Bronchial epithelial cell (primary cell): ENCODE results near the gene PPIL1. TPM values are rescaled to one million over a fixed set of nuclear protein-coding genes. Genes with fewer than 3 reads are reported as not detected.
A peak's percentile ranks its signal among the peaks of the same experiment; 100 is the strongest.

ENCODE experiments used
- DNase-seq: peaks from one replicate; pipeline ENCODE4 v3.0.0-alpha.2; 2010; ENCODE audit warnings: low read depth
- FAIRE-seq: peaks from 2 replicates; lab custom pipeline; 2011; peaks lifted over from hg19 to GRCh38; lab: Jason Lieb, UNC
- H3K27me3 ChIP-seq: 2 replicates; pipeline ENCODE4 v1.5.1; 2011; ENCODE audit warnings: low read length; ENCODE audit not compliant: control insufficient read depth, insufficient read depth
- H3K36me3 ChIP-seq: 2 replicates; pipeline ENCODE4 v1.5.1; 2011; ENCODE audit warnings: low read length; ENCODE audit not compliant: control insufficient read depth, insufficient read depth
- H3K4me3 ChIP-seq: 2 replicates; pipeline ENCODE4 v1.5.1; 2011; ENCODE audit warnings: mild to moderate bottlenecking, low read depth, low read length, control low read depth
- CTCF ChIP-seq: IDR thresholded peaks from 2 replicates; pipeline ENCODE4 v1.5.1; 2011; ENCODE audit warnings: mild to moderate bottlenecking, moderate library complexity, low read length, control low read depth, inconsistent platforms; ENCODE audit not compliant: insufficient read depth, severe bottlenecking
- total RNA-seq: library from RNA; depleted of rRNA; stranded (reverse); fragments of >200 nt; gene quantifications from 2 replicates; pipeline ENCODE4 v1.2.1, GENCODE V29; 2014

The PPIL1 gene
- total RNA-seq, 1 donor from 2014 or later: 34.8 TPM

- no peaks in the 10 kb centered on the region for H3K27me3 ChIP-seq
- DNase-seq (no peak), FAIRE-seq (no peak)
- no peak for TF ChIP-seq CTCF
- H3K4me3 ChIP-seq: no peak overlapping the region
- H3K36me3 ChIP-seq: no peaks in the 10 kb centered on the region
These were observed 12.5 kb upstream of the PPIL1 start for GRCh38 chr6:36886950-36887618.

GRCh38 chr6:36885461-36886401 is 11.1 kb upstream of the PPIL1 start, which contains the start of gene C6orf89:
C6orf89 (plus strand) TSS chr6:36885952; CDS start chr6:36899445, 13,493 bp downstream.
- TF ChIP-seq CTCF: peak; percentile 88
- DNase-seq (peak; percentile 89), FAIRE-seq (no peak)
- H3K36me3 ChIP-seq: no peaks in the 10 kb centered on the region
- H3K4me3 ChIP-seq: peak within 1 kb of the TSS; percentile 79
- H3K27me3 ChIP-seq: no peaks in the 10 kb centered on the region

- Histone ChIP-seq H3K27me3 (no peaks in the 10 kb centered on the region), H3K4me3 (no peak overlapping the region), H3K36me3 (no peaks in the 10 kb centered on the region)
- DNase-seq (no peak), FAIRE-seq (no peak)
- TF ChIP-seq CTCF: no peak
These were observed 10.0 kb upstream of the PPIL1 start for GRCh38 chr6:36884610-36885009.

GRCh38 chr6:36875250-36875633 is 639 bp upstream of the PPIL1 start:
- FAIRE-seq (no peak), DNase-seq (no peak)
- Histone ChIP-seq H3K36me3 (peaks cover 3% of the 10 kb centered on the region), H3K27me3 (no peaks in the 10 kb centered on the region), H3K4me3 (peak overlapping the region; percentile 78)
- no peak for TF ChIP-seq CTCF

- FAIRE-seq: no peak
- DNase-seq: peak; percentile 31
- TF ChIP-seq CTCF: peak; percentile 44
- Histone ChIP-seq H3K27me3 (no peaks in the 10 kb centered on the region), H3K4me3 (peak overlapping the region; percentile 78), H3K36me3 (peaks cover 5% of the 10 kb centered on the region)
These were observed 776 bp downstream of the PPIL1 start for GRCh38 chr6:36873612-36874442.
